Central memory CD4-positive, alpha-beta T cell (primary cell): ENCODE data around the gene KLHDC8B.
"Not testable (repeated sequence)": the region's sequence is repeated elsewhere in the genome, so short reads cannot be mapped to it uniquely, and the experiment has no call there.

Experiments used
- DNase-seq: peaks from one replicate; pipeline ENCODE4 v3.0.0; 2022

The KLHDC8B gene

GRCh38 chr3:49198161-49198560, 26.8 kb downstream of the KLHDC8B start:
- DNase-seq: no peak

- no peak for DNase-seq
These were observed 27.3 kb downstream of the KLHDC8B start for GRCh38 chr3:49198611-49199230.

- no peak for DNase-seq
These were observed 28.0 kb downstream of the KLHDC8B start for GRCh38 chr3:49199239-49199899.

- no peak for DNase-seq
These were observed 28.5 kb downstream of the KLHDC8B start for GRCh38 chr3:49199900-49200281.

- no peak for DNase-seq
These were observed 42.1 kb downstream of the KLHDC8B start for GRCh38 chr3:49213541-49213943.

GRCh38 chr3:49213998-49214397, 42.6 kb downstream of the KLHDC8B start:
- DNase-seq: no peak

GRCh38 chr3:49216687-49217086, 45.3 kb downstream of the KLHDC8B start:
- DNase-seq: not testable (repeated sequence)

- not testable (repeated sequence) for DNase-seq
These were observed 45.7 kb downstream of the KLHDC8B start for GRCh38 chr3:49217108-49217507.

GRCh38 chr3:49217688-49218470, 46.5 kb downstream of the KLHDC8B start:
- no peak for DNase-seq

GRCh38 chr3:49218471-49218989, 47.1 kb downstream of the KLHDC8B start:
- DNase-seq: not testable (repeated sequence)

- no peak for DNase-seq
These were observed 47.7 kb downstream of the KLHDC8B start for GRCh38 chr3:49219132-49219531.

- not testable (repeated sequence) for DNase-seq
These were observed 49.7 kb downstream of the KLHDC8B start for GRCh38 chr3:49220985-49221563.

- DNase-seq: no peak
These were observed 50.6 kb downstream of the KLHDC8B start for GRCh38 chr3:49222002-49222401.
